ENCODE measurements around the gene SNX19.

Gene SNX19

GRCh38 chr11:130826572-130826971, 89.7 kb downstream of the SNX19 start:
- TF ChIP-seq CTCF (IDR thresholded peaks at IDR 0.05), result no peak

- no peak for TF ChIP-seq CTCF (IDR thresholded peaks at IDR 0.05)
Measured at GRCh38 chr11:130825983-130826382, 90.3 kb downstream of the SNX19 start.

- no peak for TF ChIP-seq CTCF (IDR thresholded peaks at IDR 0.05)
Measured at GRCh38 chr11:130825561-130825960, 90.7 kb downstream of the SNX19 start.
